ENCODE data around the gene PALMD. TPM values are rescaled to one million over a fixed set of nuclear protein-coding genes. Genes with fewer than 3 reads are reported as not detected.

PALMD gene
- polyA plus RNA-seq, 3 donors: not detected

DNA sequence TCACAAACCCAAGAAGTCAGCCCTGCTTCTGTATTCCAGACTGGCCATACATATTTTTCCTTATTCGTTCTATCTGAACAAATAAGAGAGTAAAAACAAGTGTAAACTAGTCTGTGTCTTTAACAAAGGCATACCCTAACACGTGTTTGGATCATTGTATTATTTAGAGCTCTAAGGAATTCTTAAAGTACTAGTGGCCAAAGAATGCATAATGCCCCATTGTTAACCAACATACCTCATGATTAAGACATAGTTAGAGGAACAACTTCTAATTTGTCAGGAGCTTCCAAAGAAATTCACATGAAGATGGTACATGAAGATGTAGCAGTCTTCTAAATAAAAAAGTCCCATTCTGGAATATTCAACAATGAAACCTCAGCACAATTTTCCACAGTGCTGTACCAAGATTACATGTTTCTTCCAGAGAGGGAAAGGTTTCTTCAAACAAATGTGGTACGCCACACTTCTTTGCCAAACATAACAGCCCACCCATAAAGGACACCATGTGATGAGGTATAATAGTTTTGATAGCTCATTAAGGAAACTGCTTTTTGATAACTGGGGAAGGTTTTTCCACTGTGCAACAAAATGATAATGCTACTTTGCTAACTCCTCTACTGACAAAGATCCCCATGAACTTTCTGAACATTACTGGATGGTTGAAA is 5.0 kb downstream of the PALMD start:
- no peak overlapping the region for H3K27ac Mint-ChIP-seq
- Histone ChIP-seq H4K20me1 (ENCODE audit: insufficient read depth, low read length) (no peaks in the 10 kb centered on the region), H3K9ac (ENCODE audit: insufficient read depth, low read length, poor library complexity, severe bottlenecking) (no peak overlapping the region), H3K4me1 (ENCODE audit: control insufficient read depth in 1 of 2, insufficient read depth in 2 of 2, low read length in 2 of 2) (no peaks in the 10 kb centered on the region), H2AFZ (ENCODE audit: insufficient read depth, low read depth, low read length, poor library complexity, severe bottlenecking) (no peak overlapping the region), H3K27me3 (ENCODE audit: control insufficient read depth in 2 of 2, insufficient read depth in 2 of 2, low read length in 2 of 2) (peaks cover 10 to 13% of the 10 kb centered on the region in 2 donors), H3K27ac (ENCODE audit: low read depth in 1 of 2, low read length in 2 of 2) (no peak overlapping the region), H3K79me2 (ENCODE audit: insufficient read depth, low read length) (no peaks in the 10 kb centered on the region), H3K4me3 (replicated peaks in 1 of 3; ENCODE audit: low read depth in 2 of 3, low read length in 3 of 3) (no peak overlapping the region), H3K36me3 (replicated peaks in 1 of 2; ENCODE audit: control insufficient read depth in 1 of 2, insufficient read depth in 2 of 2, low read length in 2 of 2) (no peaks in the 10 kb centered on the region), H3K9me3 (replicated peaks in 1 of 2; ENCODE audit: control insufficient read depth in 1 of 2, insufficient read depth in 1 of 2, low read length in 2 of 2) (no peaks in the 10 kb centered on the region), H3K4me2 (replicated peaks; ENCODE audit: extremely low read depth, low read length, poor library complexity, severe bottlenecking) (no peak overlapping the region)
- H3K4me3 Mint-ChIP-seq: no peak overlapping the region
- no peak for DNase-seq
- peaks cover 2 to 27% (median 11%) of the 10 kb centered on the region in 3 donors for H3K27me3 Mint-ChIP-seq (ENCODE audit: low read depth in 3 of 3)
- H3K4me1 Mint-ChIP-seq: no peaks in the 10 kb centered on the region
- intact Hi-C loops (cut with micrococcal nuclease): no loop called here
- no CpG with 5 or more reads among the region's 3 CpGs for WGBS (ENCODE audit: insufficient coverage)
- TF ChIP-seq, protein P1, sequence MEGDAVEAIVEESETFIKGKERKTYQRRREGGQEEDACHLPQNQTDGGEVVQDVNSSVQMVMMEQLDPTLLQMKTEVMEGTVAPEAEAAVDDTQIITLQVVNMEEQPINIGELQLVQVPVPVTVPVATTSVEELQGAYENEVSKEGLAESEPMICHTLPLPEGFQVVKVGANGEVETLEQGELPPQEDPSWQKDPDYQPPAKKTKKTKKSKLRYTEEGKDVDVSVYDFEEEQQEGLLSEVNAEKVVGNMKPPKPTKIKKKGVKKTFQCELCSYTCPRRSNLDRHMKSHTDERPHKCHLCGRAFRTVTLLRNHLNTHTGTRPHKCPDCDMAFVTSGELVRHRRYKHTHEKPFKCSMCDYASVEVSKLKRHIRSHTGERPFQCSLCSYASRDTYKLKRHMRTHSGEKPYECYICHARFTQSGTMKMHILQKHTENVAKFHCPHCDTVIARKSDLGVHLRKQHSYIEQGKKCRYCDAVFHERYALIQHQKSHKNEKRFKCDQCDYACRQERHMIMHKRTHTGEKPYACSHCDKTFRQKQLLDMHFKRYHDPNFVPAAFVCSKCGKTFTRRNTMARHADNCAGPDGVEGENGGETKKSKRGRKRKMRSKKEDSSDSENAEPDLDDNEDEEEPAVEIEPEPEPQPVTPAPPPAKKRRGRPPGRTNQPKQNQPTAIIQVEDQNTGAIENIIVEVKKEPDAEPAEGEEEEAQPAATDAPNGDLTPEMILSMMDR (IDR thresholded peaks at IDR 0.05): no peak
- no peaks in the 10 kb centered on the region for H3K36me3 Mint-ChIP-seq
- peaks cover 0 to 2% (median 0%) of the 10 kb centered on the region in 7 donors for H3K9me3 Mint-ChIP-seq

DNA sequence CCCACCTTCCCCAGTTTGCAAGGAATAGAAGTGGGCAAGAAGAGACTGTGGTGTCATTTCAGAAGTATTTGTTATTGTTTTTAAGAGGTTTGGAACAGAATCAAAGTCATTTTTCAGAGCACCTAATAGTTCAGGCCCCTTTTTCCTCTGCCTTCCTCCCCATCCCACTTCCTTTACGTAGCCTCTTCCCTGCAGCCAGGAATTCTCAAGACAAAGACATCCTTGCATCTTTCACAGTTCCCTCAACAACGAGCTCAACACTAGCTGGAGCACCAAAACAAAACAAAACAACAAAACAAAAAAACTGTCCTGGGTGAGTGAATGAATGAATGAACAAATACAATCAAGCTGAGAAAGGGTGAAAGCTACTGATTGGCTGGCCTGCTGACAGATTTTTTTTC is 7.0 kb downstream of the PALMD start:
- no peaks in the 10 kb centered on the region for H3K79me2 ChIP-seq (ENCODE audit: insufficient read depth, low read length)
- Mint-ChIP-seq H3K27me3 (ENCODE audit: low read depth in 3 of 3) (peaks cover 0 to 19% (median 6%) of the 10 kb centered on the region in 3 donors), H3K27ac (no peak overlapping the region), H3K4me1 (no peaks in the 10 kb centered on the region), H3K4me3 (no peak overlapping the region), H3K9me3 (peaks cover 0 to 2% (median 0%) of the 10 kb centered on the region in 7 donors), H3K36me3 (no peaks in the 10 kb centered on the region)
- no peaks in the 10 kb centered on the region for H3K9me3 ChIP-seq (replicated peaks in 1 of 2; ENCODE audit: control insufficient read depth in 1 of 2, insufficient read depth in 1 of 2, low read length in 2 of 2)
- no peak for DNase-seq
- H3K4me3 ChIP-seq (replicated peaks in 1 of 3; ENCODE audit: low read depth in 2 of 3, low read length in 3 of 3): no peak overlapping the region
- no peak overlapping the region for H3K4me2 ChIP-seq (replicated peaks; ENCODE audit: extremely low read depth, low read length, poor library complexity, severe bottlenecking)
- 86% methylated on average over 1 of the region's 2 CpGs for WGBS (ENCODE audit: insufficient coverage)
- H4K20me1 ChIP-seq (ENCODE audit: insufficient read depth, low read length): no peaks in the 10 kb centered on the region
- H3K36me3 ChIP-seq (replicated peaks in 1 of 2; ENCODE audit: control insufficient read depth in 1 of 2, insufficient read depth in 2 of 2, low read length in 2 of 2): no peaks in the 10 kb centered on the region
- peaks cover 0 to 2% of the 10 kb centered on the region in 2 donors for H3K27me3 ChIP-seq (ENCODE audit: control insufficient read depth in 2 of 2, insufficient read depth in 2 of 2, low read length in 2 of 2)
- H2AFZ ChIP-seq (ENCODE audit: insufficient read depth, low read depth, low read length, poor library complexity, severe bottlenecking): no peak overlapping the region
- no peak overlapping the region for H3K9ac ChIP-seq (ENCODE audit: insufficient read depth, low read length, poor library complexity, severe bottlenecking)
- H3K27ac ChIP-seq (ENCODE audit: low read depth in 1 of 2, low read length in 2 of 2): no peak overlapping the region
- intact Hi-C loops (cut with micrococcal nuclease): no loop called here
- no peaks in the 10 kb centered on the region for H3K4me1 ChIP-seq (ENCODE audit: control insufficient read depth in 1 of 2, insufficient read depth in 2 of 2, low read length in 2 of 2)
- TF ChIP-seq, protein P1 (IDR thresholded peaks at IDR 0.05): no peak
